Left lung (tissue), 10 donors: ENCODE results near the gene RHOT1. TPM values are rescaled to one million over a fixed set of nuclear protein-coding genes. Genes with fewer than 3 reads are reported as not detected.
"Not testable (repeated sequence)": the region's sequence is repeated elsewhere in the genome, so short reads cannot be mapped to it uniquely, and the experiment has no call there.

ENCODE experiments used
- ATAC-seq: fragments of 200-7000 bp; cut with Tn5 transposase; one replicate; pipeline ENCODE4 v1.9.1; 2020; ENCODE audit warnings: moderate library complexity
- DNase-seq, 4 donors: peaks; one replicate each; pipeline ENCODE4 v3.0.0-alpha.2; 2013 to 2020
- H3K27ac ChIP-seq, 2 donors: fragments of 200-600 bp; sonication (generic) in 1 of 2; one replicate each; pipeline versions ENCODE4 v1.5.0 to v1.8.0; 2020 to 2021
- H3K27me3 ChIP-seq, 2 donors: fragments of 200-600 bp; sonication (generic) in 1 of 2; one replicate each; pipeline versions ENCODE4 v1.5.0 to v1.8.0; 2020 to 2021
- H3K36me3 ChIP-seq, 2 donors: fragments of 200-600 bp; sonication (generic) in 1 of 2; one replicate each; pipeline versions ENCODE4 v1.5.0 to v1.8.0; 2020 to 2021
- H3K4me1 ChIP-seq, 2 donors: fragments of 200-600 bp; one replicate each; pipeline ENCODE4 v1.8.0; 2021
- H3K4me3 ChIP-seq, 2 donors: fragments of 200-600 bp; sonication (generic) in 1 of 2; one replicate each; pipeline versions ENCODE4 v1.5.0 to v1.8.0; 2020 to 2021; ENCODE audit warnings: mild to moderate bottlenecking in 1 of 2
- H3K9me3 ChIP-seq, 2 donors: fragments of 200-600 bp; sonication (generic) in 1 of 2; one replicate each; pipeline versions ENCODE4 v1.5.0 to v1.8.0; 2020 to 2021
- CTCF ChIP-seq, 2 donors: fragments of 200-600 bp; sonication (generic) in 1 of 2; IDR thresholded peaks; one replicate each; pipeline versions ENCODE4 v1.5.0 to v1.8.0; 2021; ENCODE audit warnings: antibody characterized with exemption in 2 of 2
- intact Hi-C, 2 donors: fragments of 100-400 bp; cut with DNase I; formaldehyde crosslinking; loops; one replicate each; pipeline versions ENCODE4 v1.11.2 to v1.14.2; 2022
- polyA plus RNA-seq, 6 donors: library from polyadenylated mRNA; unstranded; fragments of 120-200 nt; gene quantifications; one replicate each; pipeline ENCODE4 v1.2.1, GENCODE V29; 2013; ENCODE audit not compliant: insufficient read length in 6 of 6
- total RNA-seq, 2 donors: library from RNA; stranded (reverse); fragmentation: NEBNext Ultra II Directional; extraction: Animal tissue kit (Norgen Biotek cat#: 25700); gene quantifications; one replicate each; pipeline ENCODE4 v1.2.1, GENCODE V29; 2021
- donor health status: DM: no; HTN: yes; CAD: no.
- donor health status: DM: no; HTN: no; CAD: no.

Gene RHOT1
- total and polyA plus RNA-seq, 8 donors, result 37.9 to 65.6 (median 58.5) TPM

- no peaks in the 10 kb centered on the region for H3K27me3 ChIP-seq
- intact Hi-C loops, result no loop called here
- ATAC-seq (no peak), DNase-seq (no peak)
- H3K27ac ChIP-seq, result no peak overlapping the region
- no peak overlapping the region for H3K4me3 ChIP-seq
- H3K9me3 ChIP-seq, result no peaks in the 10 kb centered on the region
- H3K4me1 ChIP-seq, result peaks cover 0 to 20% of the 10 kb centered on the region in 2 donors
- H3K36me3 ChIP-seq, result no peaks in the 10 kb centered on the region
- TF ChIP-seq CTCF (IDR thresholded peaks at IDR 0.05), result no peak
Measured at GRCh38 chr17:32102172-32102571, 40.1 kb upstream of the RHOT1 start.

GRCh38 chr17:32102646-32103186 is 39.6 kb upstream of the RHOT1 start:
- no peak for DNase-seq
- H3K36me3 ChIP-seq, result no peaks in the 10 kb centered on the region
- no peak for TF ChIP-seq CTCF (IDR thresholded peaks at IDR 0.05)
- H3K9me3 ChIP-seq, result no peaks in the 10 kb centered on the region
- no peaks in the 10 kb centered on the region for H3K27me3 ChIP-seq
- intact Hi-C loops, result no loop called here
- H3K4me3 ChIP-seq, result no peak overlapping the region
- H3K27ac ChIP-seq, result no peak overlapping the region
- H3K4me1 ChIP-seq, result peaks cover 0 to 26% of the 10 kb centered on the region in 2 donors
- ATAC-seq, result no peak

GRCh38 chr17:32103476-32104113 is 38.7 kb upstream of the RHOT1 start:
- no peaks in the 10 kb centered on the region for H3K27me3 ChIP-seq
- TF ChIP-seq CTCF (IDR thresholded peaks at IDR 0.05), result no peak
- no peak overlapping the region for H3K4me3 ChIP-seq
- peak overlapping the region in 1 of 2 donors; percentile 53 for H3K27ac ChIP-seq
- intact Hi-C loops, result no loop called here
- DNase-seq (no peak), ATAC-seq (no peak)
- peaks cover 0 to 27% of the 10 kb centered on the region in 2 donors for H3K4me1 ChIP-seq
- H3K9me3 ChIP-seq, result no peaks in the 10 kb centered on the region
- H3K36me3 ChIP-seq, result no peaks in the 10 kb centered on the region

GRCh38 chr17:32104158-32104557 is 38.1 kb upstream of the RHOT1 start:
- DNase-seq, result no peak
- intact Hi-C loops, result no loop called here
- Histone ChIP-seq H3K27ac (peak overlapping the region in 1 of 2 donors; percentile 53), H3K4me1 (peaks cover 0 to 27% of the 10 kb centered on the region in 2 donors), H3K27me3 (no peaks in the 10 kb centered on the region), H3K9me3 (no peaks in the 10 kb centered on the region), H3K36me3 (no peaks in the 10 kb centered on the region), H3K4me3 (no peak overlapping the region)
- ATAC-seq, result peak; percentile 15
- no peak for TF ChIP-seq CTCF (IDR thresholded peaks at IDR 0.05)

- H3K9me3 ChIP-seq, H3K27me3 ChIP-seq, H3K4me3 ChIP-seq, H3K36me3 ChIP-seq, ATAC-seq, intact Hi-C loops, DNase-seq: not testable (repeated sequence)
- Histone ChIP-seq H3K27ac (peak overlapping the region in 1 of 2 donors; percentile 37), H3K4me1 (peaks cover under 1 to 32% of the 10 kb centered on the region in 2 donors)
Measured at GRCh38 chr17:32106471-32106981, 35.8 kb upstream of the RHOT1 start.

GRCh38 chr17:32107194-32107593 is 35.1 kb upstream of the RHOT1 start:
- H3K36me3 ChIP-seq, ATAC-seq, DNase-seq, H3K27me3 ChIP-seq, H3K9me3 ChIP-seq, intact Hi-C loops, H3K4me3 ChIP-seq: not testable (repeated sequence)
- Histone ChIP-seq H3K27ac (peak overlapping the region in 1 of 2 donors; percentile 37), H3K4me1 (peaks cover 4 to 37% of the 10 kb centered on the region in 2 donors)
